ENCODE results near the gene APBA1.

DNA sequence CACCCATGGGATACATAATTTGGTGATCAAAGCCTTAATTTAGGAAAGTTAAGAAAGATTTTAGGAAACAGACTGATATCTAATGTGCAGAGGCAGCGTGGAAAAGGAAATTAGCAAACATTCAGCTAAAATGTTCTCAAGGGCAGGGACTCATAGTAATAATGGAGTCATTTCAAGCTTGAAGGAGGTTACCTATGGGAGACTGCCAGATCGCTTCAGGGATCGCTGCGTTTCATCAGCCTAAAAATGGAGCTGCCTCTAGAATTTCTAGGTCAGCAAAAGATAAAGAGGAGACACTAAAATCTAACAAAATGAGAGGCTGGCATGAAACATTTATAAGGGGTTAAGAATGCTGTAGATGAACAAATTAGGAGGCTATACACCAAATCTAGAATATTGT, 115.5 kb downstream of the APBA1 start:
- TF ChIP-seq CTCF (IDR thresholded peaks at IDR 0.05; ENCODE audit: low read depth, low read length, poor library complexity, severe bottlenecking), result no peak
- no peak for TF ChIP-seq EZH2phosphoT487 (IDR thresholded peaks at IDR 0.05; ENCODE audit: borderline replicate concordance, low read length)
